Adrenal gland (tissue), 5 donors: Measurements from ENCODE around the gene SLC43A1.

Source experiments
- POLR2A ChIP-seq, 2 donors: fragments of 450-650 bp; IDR thresholded peaks; one replicate each; pipeline ENCODE4 v1.6.1; 2017; ENCODE audit warnings: antibody characterized with exemption in 2 of 2, mild to moderate bottlenecking in 2 of 2, moderate library complexity in 1 of 2
- TF ChIP-seq, protein P1 (sequence below), 6 experiments: fragments of 450-650 bp in 4 of 6; fragments of 200-600 bp in 2 of 6; sonication (generic) in 1 of 6; IDR thresholded peaks; 1 replicate in 5 of 6; 2 replicates in 1 of 6; pipeline versions ENCODE4 v1.5.1 to v1.8.0; 2016 to 2021; ENCODE audit warnings: antibody characterized with exemption in 6 of 6, mild to moderate bottlenecking in 2 of 6, moderate library complexity in 1 of 6
- donor health status: DM: no; HTN: no; CAD: no.

GRCh38 chr11:57514538-57515331 lies 767 bp downstream of the SLC43A1 start:
- TF ChIP-seq, protein P1, sequence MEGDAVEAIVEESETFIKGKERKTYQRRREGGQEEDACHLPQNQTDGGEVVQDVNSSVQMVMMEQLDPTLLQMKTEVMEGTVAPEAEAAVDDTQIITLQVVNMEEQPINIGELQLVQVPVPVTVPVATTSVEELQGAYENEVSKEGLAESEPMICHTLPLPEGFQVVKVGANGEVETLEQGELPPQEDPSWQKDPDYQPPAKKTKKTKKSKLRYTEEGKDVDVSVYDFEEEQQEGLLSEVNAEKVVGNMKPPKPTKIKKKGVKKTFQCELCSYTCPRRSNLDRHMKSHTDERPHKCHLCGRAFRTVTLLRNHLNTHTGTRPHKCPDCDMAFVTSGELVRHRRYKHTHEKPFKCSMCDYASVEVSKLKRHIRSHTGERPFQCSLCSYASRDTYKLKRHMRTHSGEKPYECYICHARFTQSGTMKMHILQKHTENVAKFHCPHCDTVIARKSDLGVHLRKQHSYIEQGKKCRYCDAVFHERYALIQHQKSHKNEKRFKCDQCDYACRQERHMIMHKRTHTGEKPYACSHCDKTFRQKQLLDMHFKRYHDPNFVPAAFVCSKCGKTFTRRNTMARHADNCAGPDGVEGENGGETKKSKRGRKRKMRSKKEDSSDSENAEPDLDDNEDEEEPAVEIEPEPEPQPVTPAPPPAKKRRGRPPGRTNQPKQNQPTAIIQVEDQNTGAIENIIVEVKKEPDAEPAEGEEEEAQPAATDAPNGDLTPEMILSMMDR (IDR thresholded peaks at IDR 0.05): no peak
- no peak for TF ChIP-seq POLR2A (IDR thresholded peaks at IDR 0.05)
